KMS-11 (cell line): ENCODE results near the gene MYH14.

Experiments used
- H2AFZ ChIP-seq: fragments of 200-600 bp; sonication (generic); 2 replicates; pipeline ENCODE4 v1.6.1; 2016; ENCODE audit warnings: antibody characterized with exemption, mixed run types, low read depth
- H3K27ac ChIP-seq: fragments of 200-600 bp; sonication (generic); 2 replicates; pipeline ENCODE4 v1.6.1; 2016; ENCODE audit warnings: mild to moderate bottlenecking, mixed run types
- H3K27me3 ChIP-seq: fragments of 200-600 bp; sonication (generic); 2 replicates; pipeline ENCODE4 v1.6.1; 2017; ENCODE audit warnings: mild to moderate bottlenecking, low read depth, mixed run types, moderate library complexity; ENCODE audit not compliant: insufficient read depth
- H3K36me3 ChIP-seq: fragments of 200-600 bp; sonication (generic); 2 replicates; pipeline ENCODE4 v1.6.1; 2017; ENCODE audit warnings: mild to moderate bottlenecking, mixed run types; ENCODE audit not compliant: insufficient read depth
- H3K4me1 ChIP-seq: fragments of 200-600 bp; sonication (generic); 2 replicates; pipeline ENCODE4 v1.6.1; 2016; ENCODE audit warnings: mild to moderate bottlenecking, low read depth, mixed run types; ENCODE audit not compliant: poor library complexity, severe bottlenecking
- H3K4me2 ChIP-seq: fragments of 200-600 bp; sonication (generic); 2 replicates; pipeline ENCODE4 v1.7.0; 2016; ENCODE audit warnings: mild to moderate bottlenecking, mixed run types
- H3K4me3 ChIP-seq: fragments of 200-600 bp; sonication (generic); IDR thresholded peaks from 2 replicates; pipeline ENCODE4 v1.6.1; 2017; ENCODE audit warnings: low read depth, low read length, mixed read lengths; ENCODE audit not compliant: insufficient read depth
- H3K79me2 ChIP-seq: fragments of 200-600 bp; sonication (generic); 2 replicates; pipeline ENCODE4 v1.6.1; 2016; ENCODE audit warnings: low read depth, mixed run types; ENCODE audit not compliant: insufficient read depth
- H3K9ac ChIP-seq: fragments of 200-600 bp; sonication (generic); 2 replicates; pipeline ENCODE4 v1.6.1; 2016; ENCODE audit warnings: mild to moderate bottlenecking, mixed run types
- H4K20me1 ChIP-seq: fragments of 200-600 bp; sonication (generic); 2 replicates; pipeline ENCODE4 v1.6.1; 2016; ENCODE audit warnings: mild to moderate bottlenecking, mixed run types; ENCODE audit not compliant: insufficient read depth
- TF ChIP-seq, protein P1 (sequence below): fragments of 200-600 bp; sonication (generic); conservative IDR thresholded peaks from 2 replicates; pipeline ENCODE4 v1.6.1; 2017; ENCODE audit warnings: low read depth, mild to moderate bottlenecking, antibody characterized with exemption, low read length, moderate library complexity, mixed read lengths

The MYH14 gene

GRCh38 chr19:50288954-50289353 is 85.5 kb downstream of the MYH14 start:
- Histone ChIP-seq H3K27me3 (peaks cover 23% of the 10 kb centered on the region; the same call in 1 of the 2 replicates), H3K4me3 (no peak overlapping the region), H3K4me2 (no peak overlapping the region), H3K4me1 (no peaks in the 10 kb centered on the region), H2AFZ (no peak overlapping the region), H4K20me1 (no peaks in the 10 kb centered on the region), H3K9ac (no peak overlapping the region), H3K79me2 (no peaks in the 10 kb centered on the region), H3K27ac (no peak overlapping the region), H3K36me3 (no peaks in the 10 kb centered on the region)
- TF ChIP-seq, protein P1, sequence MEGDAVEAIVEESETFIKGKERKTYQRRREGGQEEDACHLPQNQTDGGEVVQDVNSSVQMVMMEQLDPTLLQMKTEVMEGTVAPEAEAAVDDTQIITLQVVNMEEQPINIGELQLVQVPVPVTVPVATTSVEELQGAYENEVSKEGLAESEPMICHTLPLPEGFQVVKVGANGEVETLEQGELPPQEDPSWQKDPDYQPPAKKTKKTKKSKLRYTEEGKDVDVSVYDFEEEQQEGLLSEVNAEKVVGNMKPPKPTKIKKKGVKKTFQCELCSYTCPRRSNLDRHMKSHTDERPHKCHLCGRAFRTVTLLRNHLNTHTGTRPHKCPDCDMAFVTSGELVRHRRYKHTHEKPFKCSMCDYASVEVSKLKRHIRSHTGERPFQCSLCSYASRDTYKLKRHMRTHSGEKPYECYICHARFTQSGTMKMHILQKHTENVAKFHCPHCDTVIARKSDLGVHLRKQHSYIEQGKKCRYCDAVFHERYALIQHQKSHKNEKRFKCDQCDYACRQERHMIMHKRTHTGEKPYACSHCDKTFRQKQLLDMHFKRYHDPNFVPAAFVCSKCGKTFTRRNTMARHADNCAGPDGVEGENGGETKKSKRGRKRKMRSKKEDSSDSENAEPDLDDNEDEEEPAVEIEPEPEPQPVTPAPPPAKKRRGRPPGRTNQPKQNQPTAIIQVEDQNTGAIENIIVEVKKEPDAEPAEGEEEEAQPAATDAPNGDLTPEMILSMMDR = no peak

DNA sequence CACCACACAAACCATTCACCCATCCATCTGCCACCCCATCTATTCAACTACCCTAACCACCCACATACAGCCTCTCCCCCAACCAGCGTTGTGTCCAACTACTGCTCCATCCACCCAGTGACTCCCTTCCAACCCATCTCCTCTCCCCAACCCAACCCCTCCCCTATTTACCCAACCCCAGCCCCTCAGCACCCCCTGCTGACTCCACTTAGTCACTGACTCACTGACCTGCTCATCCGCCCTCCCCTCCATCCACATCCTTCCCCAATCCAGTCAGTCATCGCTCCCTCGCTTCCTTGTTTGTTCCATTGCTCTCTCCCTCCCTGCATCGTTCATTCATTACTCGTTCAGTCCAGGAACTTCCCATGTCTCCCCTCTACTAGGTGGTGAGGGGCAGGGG is 86.6 kb downstream of the MYH14 start:
- H3K4me1 ChIP-seq = no peaks in the 10 kb centered on the region
- H3K27ac ChIP-seq = no peak overlapping the region
- no peaks in the 10 kb centered on the region for H4K20me1 ChIP-seq
- H3K4me3 ChIP-seq = no peak overlapping the region
- H3K4me2 ChIP-seq = no peak overlapping the region
- no peak overlapping the region for H3K9ac ChIP-seq
- peaks cover 22% of the 10 kb centered on the region; the same call in 1 of the 2 replicates for H3K27me3 ChIP-seq
- no peaks in the 10 kb centered on the region for H3K36me3 ChIP-seq
- TF ChIP-seq, protein P1 = no peak
- no peak overlapping the region for H2AFZ ChIP-seq
- H3K79me2 ChIP-seq = no peaks in the 10 kb centered on the region

GRCh38 chr19:50290775-50291174 is 87.4 kb downstream of the MYH14 start:
- H4K20me1 ChIP-seq = no peaks in the 10 kb centered on the region
- H2AFZ ChIP-seq = no peak overlapping the region
- no peaks in the 10 kb centered on the region for H3K79me2 ChIP-seq
- H3K27ac ChIP-seq = no peak overlapping the region
- no peak overlapping the region for H3K4me2 ChIP-seq
- H3K9ac ChIP-seq = no peak overlapping the region
- TF ChIP-seq, protein P1 = no peak
- H3K27me3 ChIP-seq = peaks cover 22% of the 10 kb centered on the region; the same call in 1 of the 2 replicates
- no peaks in the 10 kb centered on the region for H3K4me1 ChIP-seq
- no peaks in the 10 kb centered on the region for H3K36me3 ChIP-seq
- no peak overlapping the region for H3K4me3 ChIP-seq

GRCh38 chr19:50292216-50292827 is 88.9 kb downstream of the MYH14 start:
- H2AFZ ChIP-seq = no peak overlapping the region

More at GRCh38 chr19:50292216-50292827, 88.9 kb downstream of the MYH14 start:
- H3K36me3 ChIP-seq = no peaks in the 10 kb centered on the region
- H3K4me1 ChIP-seq = no peaks in the 10 kb centered on the region
- H3K9ac ChIP-seq = no peak overlapping the region
- no peaks in the 10 kb centered on the region for H4K20me1 ChIP-seq
- no peak overlapping the region for H3K27ac ChIP-seq
- TF ChIP-seq, protein P1 = no peak
- no peak overlapping the region for H3K4me3 ChIP-seq
- no peaks in the 10 kb centered on the region for H3K79me2 ChIP-seq
- peaks cover 18% of the 10 kb centered on the region; the same call in 1 of the 2 replicates for H3K27me3 ChIP-seq
- no peak overlapping the region for H3K4me2 ChIP-seq
